Kidney epithelial cell (primary cell): ENCODE measurements around the gene SFXN2. TPM values are rescaled to one million over a fixed set of nuclear protein-coding genes. Genes with fewer than 3 reads are reported as not detected.

Source experiments
- DNase-seq: peaks from one replicate; pipeline ENCODE4 v3.0.0-alpha.2; 2010; ENCODE audit warnings: low read depth
- H3K27me3 ChIP-seq: 2 replicates; pipeline ENCODE4 v1.6.0; 2011; ENCODE audit warnings: low read length; ENCODE audit not compliant: control insufficient read depth, insufficient read depth
- H3K36me3 ChIP-seq: 2 replicates; pipeline ENCODE4 v1.5.1; 2011; ENCODE audit warnings: low read length; ENCODE audit not compliant: control insufficient read depth, insufficient read depth
- H3K4me3 ChIP-seq: 2 replicates; pipeline ENCODE4 v1.5.1; 2011; ENCODE audit warnings: low read depth, mild to moderate bottlenecking, control low read depth, low read length
- CTCF ChIP-seq: IDR thresholded peaks from 2 replicates; pipeline ENCODE4 v1.5.1; 2011; ENCODE audit warnings: mild to moderate bottlenecking, moderate library complexity, low read length, control low read depth, inconsistent platforms; ENCODE audit not compliant: insufficient read depth, poor library complexity, severe bottlenecking
- total RNA-seq: library from RNA; depleted of rRNA; stranded (reverse); fragments of >200 nt; gene quantifications from 2 replicates; pipeline ENCODE4 v1.2.3, GENCODE V29; 2015

The SFXN2 gene
- total RNA-seq, 1 donor from 2014 or later: 2.3 TPM

- no peaks in the 10 kb centered on the region for H3K36me3 ChIP-seq
- TF ChIP-seq CTCF: no peak
Measured at GRCh38 chr10:102720775-102721301, 6.4 kb downstream of the SFXN2 start.

GRCh38 chr10:102721954-102722353 is 7.5 kb downstream of the SFXN2 start:
- no peak for DNase-seq
- Histone ChIP-seq H3K27me3 (no peaks in the 10 kb centered on the region), H3K4me3 (no peak overlapping the region), H3K36me3 (no peaks in the 10 kb centered on the region)
- TF ChIP-seq CTCF: no peak

More at GRCh38 chr10:102720775-102721301, 6.4 kb downstream of the SFXN2 start:
- H3K4me3 ChIP-seq: no peak overlapping the region
- H3K27me3 ChIP-seq: no peaks in the 10 kb centered on the region
- DNase-seq: no peak

GRCh38 chr10:102723989-102724388 is 9.6 kb downstream of the SFXN2 start:
- no peak overlapping the region for H3K4me3 ChIP-seq
- DNase-seq: no peak
- H3K36me3 ChIP-seq: no peaks in the 10 kb centered on the region
- H3K27me3 ChIP-seq: no peaks in the 10 kb centered on the region
- no peak for TF ChIP-seq CTCF

GRCh38 chr10:102726274-102726673 is 11.8 kb downstream of the SFXN2 start:
- no peak overlapping the region for H3K4me3 ChIP-seq
- no peaks in the 10 kb centered on the region for H3K27me3 ChIP-seq
- no peak for TF ChIP-seq CTCF
- H3K36me3 ChIP-seq: no peaks in the 10 kb centered on the region
- DNase-seq: no peak

GRCh38 chr10:102727037-102727818 is 12.8 kb downstream of the SFXN2 start:
- DNase-seq: no peak
- no peak for TF ChIP-seq CTCF
- H3K36me3 ChIP-seq: no peaks in the 10 kb centered on the region
- no peak overlapping the region for H3K4me3 ChIP-seq
- no peaks in the 10 kb centered on the region for H3K27me3 ChIP-seq
